Osteocyte (in vitro differentiated cells): Measurements from ENCODE around the gene EXD3. TPM values are rescaled to one million over a fixed set of nuclear protein-coding genes. Genes with fewer than 3 reads are reported as not detected.

Experiments used
- DNase-seq: peaks from one replicate; pipeline ENCODE4 v3.0.0; 2021; ENCODE audit warnings: mixed read lengths; ENCODE audit not compliant: unreplicated experiment; ENCODE audit errors: extremely low spot score
- H3K27ac Mint-ChIP-seq: one replicate; pipeline ENCODE4 v1.8.0; 2021; ENCODE audit warnings: mild to moderate bottlenecking, mixed read lengths; ENCODE audit not compliant: unreplicated experiment
- H3K27me3 Mint-ChIP-seq: one replicate; pipeline ENCODE4 v1.8.0; 2021; ENCODE audit warnings: mixed read lengths; ENCODE audit not compliant: unreplicated experiment
- H3K36me3 Mint-ChIP-seq: one replicate; pipeline ENCODE4 v1.8.0; 2021; ENCODE audit warnings: mixed read lengths; ENCODE audit not compliant: unreplicated experiment
- H3K4me1 Mint-ChIP-seq: one replicate; pipeline ENCODE4 v1.8.0; 2021; ENCODE audit warnings: mixed read lengths; ENCODE audit not compliant: unreplicated experiment
- H3K4me3 Mint-ChIP-seq: one replicate; pipeline ENCODE4 v1.8.0; 2021; ENCODE audit warnings: mild to moderate bottlenecking, moderate library complexity, mixed read lengths; ENCODE audit not compliant: unreplicated experiment
- H3K9me3 Mint-ChIP-seq: one replicate; pipeline ENCODE4 v1.8.0; 2021; ENCODE audit warnings: mixed read lengths; ENCODE audit not compliant: unreplicated experiment
- total RNA-seq: library from RNA; stranded (reverse); gene quantifications from 2 replicates; pipeline ENCODE4 v1.2.1, GENCODE V29; 2021
- TF ChIP-seq, protein P1 (sequence below): fragments of 200-600 bp; sonication (generic); IDR thresholded peaks from 2 replicates; pipeline ENCODE4 v1.5.0; 2021; ENCODE audit warnings: antibody characterized with exemption, mild to moderate bottlenecking, moderate library complexity

EXD3 gene
- total RNA-seq, 1 donor from 2014 or later: 21.5 TPM

DNA sequence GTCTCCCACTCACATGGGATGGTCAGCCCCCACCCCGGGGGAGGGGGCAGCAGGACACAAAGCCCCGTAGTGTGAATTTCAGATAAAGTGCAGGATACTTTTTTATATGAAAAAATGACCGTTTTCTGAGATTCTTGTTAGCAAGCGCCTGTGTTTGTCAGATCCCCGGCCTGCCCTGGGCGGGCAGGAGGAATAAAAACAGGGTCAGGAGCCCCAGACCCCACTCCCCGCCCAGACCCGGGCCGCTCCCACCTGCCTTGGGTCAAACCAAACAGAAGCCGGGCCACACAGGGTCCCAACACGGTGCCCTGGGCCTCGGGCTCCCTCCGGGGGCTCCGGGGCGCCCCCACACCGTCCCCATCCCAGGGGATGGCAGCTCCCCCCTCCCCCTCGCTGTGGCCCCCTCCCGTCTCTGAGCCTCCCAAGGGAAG is 107.4 kb downstream of the EXD3 start:
- H3K36me3 Mint-ChIP-seq: no peaks in the 10 kb centered on the region
- H3K27ac Mint-ChIP-seq: no peak overlapping the region

GRCh38 chr9:137314561-137315560 is 108.1 kb downstream of the EXD3 start:
- Mint-ChIP-seq H3K36me3 (no peaks in the 10 kb centered on the region), H3K27me3 (no peaks in the 10 kb centered on the region), H3K27ac (no peak overlapping the region), H3K4me3 (no peak overlapping the region), H3K9me3 (no peaks in the 10 kb centered on the region), H3K4me1 (peaks cover 8% of the 10 kb centered on the region)
- TF ChIP-seq, protein P1, sequence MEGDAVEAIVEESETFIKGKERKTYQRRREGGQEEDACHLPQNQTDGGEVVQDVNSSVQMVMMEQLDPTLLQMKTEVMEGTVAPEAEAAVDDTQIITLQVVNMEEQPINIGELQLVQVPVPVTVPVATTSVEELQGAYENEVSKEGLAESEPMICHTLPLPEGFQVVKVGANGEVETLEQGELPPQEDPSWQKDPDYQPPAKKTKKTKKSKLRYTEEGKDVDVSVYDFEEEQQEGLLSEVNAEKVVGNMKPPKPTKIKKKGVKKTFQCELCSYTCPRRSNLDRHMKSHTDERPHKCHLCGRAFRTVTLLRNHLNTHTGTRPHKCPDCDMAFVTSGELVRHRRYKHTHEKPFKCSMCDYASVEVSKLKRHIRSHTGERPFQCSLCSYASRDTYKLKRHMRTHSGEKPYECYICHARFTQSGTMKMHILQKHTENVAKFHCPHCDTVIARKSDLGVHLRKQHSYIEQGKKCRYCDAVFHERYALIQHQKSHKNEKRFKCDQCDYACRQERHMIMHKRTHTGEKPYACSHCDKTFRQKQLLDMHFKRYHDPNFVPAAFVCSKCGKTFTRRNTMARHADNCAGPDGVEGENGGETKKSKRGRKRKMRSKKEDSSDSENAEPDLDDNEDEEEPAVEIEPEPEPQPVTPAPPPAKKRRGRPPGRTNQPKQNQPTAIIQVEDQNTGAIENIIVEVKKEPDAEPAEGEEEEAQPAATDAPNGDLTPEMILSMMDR: no peak
- DNase-seq: no peak

More for the DNA sequence above, 107.4 kb downstream of the EXD3 start:
- Mint-ChIP-seq H3K4me1 (peaks cover 7% of the 10 kb centered on the region), H3K9me3 (no peaks in the 10 kb centered on the region), H3K4me3 (no peak overlapping the region), H3K27me3 (no peaks in the 10 kb centered on the region)
- TF ChIP-seq, protein P1: no peak
- no peak for DNase-seq

- no peak for DNase-seq
- H3K36me3 Mint-ChIP-seq: no peaks in the 10 kb centered on the region
- H3K27ac Mint-ChIP-seq: no peak overlapping the region
- no peaks in the 10 kb centered on the region for H3K27me3 Mint-ChIP-seq
- TF ChIP-seq, protein P1: no peak
- H3K4me1 Mint-ChIP-seq: peaks cover 8% of the 10 kb centered on the region
- H3K9me3 Mint-ChIP-seq: no peaks in the 10 kb centered on the region
- no peak overlapping the region for H3K4me3 Mint-ChIP-seq
Measured at GRCh38 chr9:137313956-137314560, 108.9 kb downstream of the EXD3 start.

DNA sequence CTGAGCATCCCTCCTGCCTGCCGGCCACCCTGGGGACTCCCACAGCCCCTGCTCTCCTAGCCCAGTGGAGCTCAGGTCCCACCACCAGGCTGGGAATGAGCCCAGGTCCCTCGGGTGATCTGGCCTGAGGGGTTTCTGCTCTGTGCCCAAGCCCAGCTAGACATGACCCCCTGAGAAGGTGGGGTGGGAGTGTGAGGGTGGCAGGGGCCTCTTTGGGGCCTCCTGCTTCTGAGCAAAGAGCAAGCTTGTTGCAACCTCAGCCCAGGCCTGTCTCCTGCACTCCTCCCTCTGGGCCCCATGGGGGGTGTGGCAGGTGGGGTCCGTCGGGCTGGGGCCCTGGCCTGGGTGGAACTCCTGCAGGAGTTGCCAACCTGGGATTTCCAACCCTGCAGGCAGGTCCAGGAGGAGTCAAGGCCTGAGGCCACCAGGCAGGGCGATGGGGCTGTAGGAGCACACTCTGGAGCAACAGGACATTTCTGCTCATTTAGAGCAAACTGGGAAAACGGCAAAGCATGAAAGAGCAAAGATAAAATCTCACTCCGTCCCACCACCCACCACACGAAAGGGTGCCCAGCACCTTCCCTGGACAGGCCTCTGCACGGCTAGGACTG is 109.5 kb downstream of the EXD3 start:
- Mint-ChIP-seq H3K27ac (no peak overlapping the region), H3K27me3 (no peaks in the 10 kb centered on the region), H3K9me3 (no peaks in the 10 kb centered on the region), H3K4me1 (peaks cover 3% of the 10 kb centered on the region), H3K36me3 (no peaks in the 10 kb centered on the region), H3K4me3 (no peak overlapping the region)
- TF ChIP-seq, protein P1: no peak
- DNase-seq: no peak
